GM21515 (cell line): ENCODE measurements around the gene GTF2IRD2.
"Not testable (repeated sequence)": the region's sequence is repeated elsewhere in the genome, so short reads cannot be mapped to it uniquely, and the experiment has no call there.

ENCODE experiments used
- ATAC-seq: cut with Tn5 transposase; IDR thresholded peaks from one replicate; pipeline ENCODE4 v1.9.1; 2021; ENCODE audit not compliant: unreplicated experiment

Gene GTF2IRD2

GRCh38 chr7:74788369-74789150 is 62.8 kb downstream of the GTF2IRD2 start:
- ATAC-seq = peak; percentile 85

- not testable (repeated sequence) for ATAC-seq
Observed at GRCh38 chr7:74783595-74783994, 67.8 kb downstream of the GTF2IRD2 start.

- ATAC-seq = not testable (repeated sequence)
Observed at GRCh38 chr7:74781746-74782145, 69.7 kb downstream of the GTF2IRD2 start.

- not testable (repeated sequence) for ATAC-seq
Observed at GRCh38 chr7:74779053-74779452, 72.4 kb downstream of the GTF2IRD2 start.

GRCh38 chr7:74775111-74775510 is 76.3 kb downstream of the GTF2IRD2 start:
- ATAC-seq = not testable (repeated sequence)

- ATAC-seq = peak; percentile 77
Observed at GRCh38 chr7:74773760-74774750, 77.3 kb downstream of the GTF2IRD2 start, which contains the start of gene NCF1. Gene NCF1 (plus strand): TSS chr7:74774011. CDS start chr7:74774032, 21 bp downstream.

GRCh38 chr7:74772093-74772492 is 79.3 kb downstream of the GTF2IRD2 start:
- ATAC-seq = not testable (repeated sequence)

GRCh38 chr7:74770062-74770461 is 81.3 kb downstream of the GTF2IRD2 start:
- ATAC-seq = not testable (repeated sequence)

- ATAC-seq = not testable (repeated sequence)
Observed at GRCh38 chr7:74766991-74767390, 84.4 kb downstream of the GTF2IRD2 start.

GRCh38 chr7:74766509-74766908 is 84.9 kb downstream of the GTF2IRD2 start:
- not testable (repeated sequence) for ATAC-seq

GRCh38 chr7:74765205-74765918 is 86.0 kb downstream of the GTF2IRD2 start:
- ATAC-seq = not testable (repeated sequence)

- ATAC-seq = not testable (repeated sequence)
Observed at GRCh38 chr7:74758982-74759381, 92.4 kb downstream of the GTF2IRD2 start.

GRCh38 chr7:74758268-74758667 is 93.1 kb downstream of the GTF2IRD2 start:
- not testable (repeated sequence) for ATAC-seq

- not testable (repeated sequence) for ATAC-seq
Observed at GRCh38 chr7:74756673-74757072, 94.7 kb downstream of the GTF2IRD2 start.

- not testable (repeated sequence) for ATAC-seq
Observed at GRCh38 chr7:74753921-74754482, 97.4 kb downstream of the GTF2IRD2 start.
